HG03565 (cell line): Measurements from ENCODE around the gene SLC25A36.

Experiments
- ATAC-seq: cut with Tn5 transposase; IDR thresholded peaks from one replicate; pipeline ENCODE4 v1.9.1; 2021; ENCODE audit warnings: mild to moderate bottlenecking, moderate library complexity; ENCODE audit not compliant: unreplicated experiment

SLC25A36 gene, protein sequence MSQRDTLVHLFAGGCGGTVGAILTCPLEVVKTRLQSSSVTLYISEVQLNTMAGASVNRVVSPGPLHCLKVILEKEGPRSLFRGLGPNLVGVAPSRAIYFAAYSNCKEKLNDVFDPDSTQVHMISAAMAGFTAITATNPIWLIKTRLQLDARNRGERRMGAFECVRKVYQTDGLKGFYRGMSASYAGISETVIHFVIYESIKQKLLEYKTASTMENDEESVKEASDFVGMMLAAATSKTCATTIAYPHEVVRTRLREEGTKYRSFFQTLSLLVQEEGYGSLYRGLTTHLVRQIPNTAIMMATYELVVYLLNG

GRCh38 chr3:140941434-140942220 lies at the start of gene SLC25A36:
Gene SLC25A36, plus strand, starts transcription at chr3:140941836. Its CDS starts 219 bp downstream, at chr3:140942055.
- ATAC-seq, result peak; percentile 98

DNA sequence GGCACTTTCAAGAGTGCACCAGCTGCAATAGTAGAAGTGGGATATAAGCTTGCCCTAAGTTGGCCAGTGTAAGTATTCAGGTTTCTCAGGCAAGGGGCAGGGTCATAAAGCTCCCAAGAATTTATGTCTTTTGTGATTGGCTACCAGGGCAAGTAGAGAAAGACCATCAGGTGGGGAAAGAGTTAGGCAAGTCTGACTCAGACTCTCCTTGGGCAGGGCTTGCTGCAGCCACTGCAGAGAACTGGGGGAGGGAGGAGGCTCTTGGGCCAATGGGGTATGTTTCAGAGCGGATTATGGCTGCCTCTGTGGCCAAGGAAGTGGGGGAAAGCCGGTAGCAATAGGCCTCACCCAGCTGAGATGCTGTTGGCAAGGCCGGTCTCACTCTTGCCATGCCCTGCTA lies 44.6 kb upstream of the SLC25A36 start:
- ATAC-seq, result no peak

DNA sequence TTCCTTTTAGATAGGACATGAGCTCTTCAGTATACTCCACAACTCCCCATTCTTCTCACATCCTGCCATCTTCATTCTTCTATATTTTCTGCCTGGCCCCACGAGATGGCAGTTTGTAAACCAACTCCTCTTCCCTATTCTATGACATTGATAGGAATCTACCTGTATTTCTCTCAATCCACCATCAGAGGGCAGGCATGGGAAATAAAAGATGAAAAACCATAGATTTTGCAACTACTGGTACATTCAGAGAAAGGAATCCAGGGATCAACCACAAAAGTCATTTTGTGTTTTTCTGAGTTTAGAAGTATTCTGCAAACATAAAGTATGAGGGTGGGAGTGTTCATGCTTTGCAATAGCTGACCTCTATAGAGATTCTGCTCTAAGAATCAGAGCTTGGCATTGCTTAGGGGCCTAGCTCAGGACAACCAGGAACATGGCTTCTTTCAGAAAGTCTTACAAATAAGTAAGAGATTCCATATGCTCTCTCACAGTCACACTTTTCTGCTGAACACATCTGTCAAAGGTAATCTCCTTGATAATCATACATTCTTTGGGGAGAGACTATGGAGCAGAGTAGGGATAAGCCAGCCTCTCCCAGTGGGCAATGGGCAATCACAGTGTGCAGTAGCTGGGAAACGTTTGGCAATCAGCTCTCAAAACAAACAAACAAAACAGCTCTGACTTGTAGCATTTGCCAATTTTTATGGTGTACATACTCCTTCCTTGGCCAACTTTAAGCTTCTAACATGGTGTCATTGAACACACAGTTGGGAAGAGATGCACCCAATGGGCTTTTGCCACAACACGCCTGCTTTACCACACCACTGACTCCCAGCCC lies 43.1 kb upstream of the SLC25A36 start:
- ATAC-seq, result no peak

GRCh38 chr3:140899363-140899762 lies 42.3 kb upstream of the SLC25A36 start:
- ATAC-seq, result no peak

DNA sequence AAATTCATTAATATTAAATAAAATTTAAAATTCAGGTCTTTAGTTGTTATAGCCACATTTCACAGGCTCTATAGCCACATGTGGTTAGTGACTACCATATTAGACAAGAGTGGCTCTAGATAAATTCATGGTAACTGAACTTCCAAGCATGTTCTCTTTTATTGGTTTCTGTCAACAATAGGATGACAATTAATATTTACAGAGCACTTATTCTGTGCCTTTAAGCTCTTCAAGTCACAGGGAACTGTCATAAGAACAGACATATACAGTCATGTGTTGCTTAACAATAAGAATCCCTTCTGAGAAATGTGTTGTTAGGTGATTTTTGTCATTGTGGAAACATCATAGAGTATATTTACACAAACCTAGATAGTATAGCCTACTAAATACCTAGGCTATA lies 38.8 kb upstream of the SLC25A36 start:
- ATAC-seq, result no peak

DNA sequence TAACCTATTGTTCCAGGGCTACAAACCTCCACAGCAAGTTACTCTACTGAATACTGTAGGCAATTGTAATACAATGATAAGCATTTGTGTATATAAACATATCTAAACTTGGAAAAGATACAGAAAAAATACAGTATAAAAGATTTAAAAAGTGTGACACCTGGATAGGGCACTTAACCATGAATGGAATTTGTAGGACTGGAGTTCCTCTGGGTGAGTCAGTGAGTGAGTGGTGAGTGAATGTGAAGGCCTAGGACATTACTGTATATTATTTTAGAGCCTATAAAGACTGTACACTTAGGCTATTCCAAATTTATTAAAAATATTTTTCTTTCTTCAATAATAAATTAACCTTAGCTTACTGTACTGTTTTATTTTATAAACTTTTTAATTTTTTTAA lies 38.4 kb upstream of the SLC25A36 start:
- ATAC-seq, result no peak

- no peak for ATAC-seq
These were observed 37.1 kb upstream of the SLC25A36 start for GRCh38 chr3:140904521-140904920.

- no peak for ATAC-seq
These were observed 36.1 kb upstream of the SLC25A36 start for GRCh38 chr3:140905559-140905958.

DNA sequence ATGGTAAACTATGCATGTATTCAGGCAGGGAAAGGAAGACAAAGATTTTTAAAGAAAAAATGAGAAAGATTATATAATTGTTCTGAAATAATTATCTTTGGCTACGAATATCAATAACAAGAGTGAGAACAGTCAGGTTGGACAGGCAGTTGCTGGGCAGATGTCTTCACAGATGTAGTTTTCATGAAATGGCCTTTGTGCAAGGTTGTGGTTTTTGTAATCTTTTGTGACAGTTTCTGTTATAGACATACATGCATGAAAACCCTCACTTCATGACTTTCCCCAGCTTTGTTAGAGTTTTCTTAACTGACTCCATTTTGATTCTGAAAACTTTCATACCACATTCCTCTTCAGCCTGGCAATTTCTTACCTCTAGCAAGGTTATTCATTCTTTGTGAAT lies 34.9 kb upstream of the SLC25A36 start:
- ATAC-seq, result peak; percentile 51

- no peak for ATAC-seq
These were observed 30.8 kb upstream of the SLC25A36 start for GRCh38 chr3:140910860-140911259.

DNA sequence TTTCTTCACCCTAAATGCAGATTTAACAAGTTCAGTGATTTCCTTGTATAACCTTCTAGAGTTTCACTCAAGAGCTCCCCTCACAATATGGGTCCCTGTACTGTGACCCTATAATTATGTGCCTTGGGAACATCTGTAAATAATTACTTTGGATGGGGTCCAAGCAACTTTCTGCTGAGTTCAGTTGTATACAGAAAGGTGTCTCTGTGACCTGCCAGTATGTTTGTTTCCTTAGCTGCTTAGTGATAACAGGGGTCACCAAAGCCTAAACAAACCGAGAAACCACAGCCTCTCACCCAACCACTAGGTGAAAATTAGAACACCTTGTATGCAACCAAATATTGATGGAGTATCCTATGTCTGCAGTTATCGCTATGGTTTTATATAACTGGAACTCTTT lies 29.8 kb upstream of the SLC25A36 start:
- no peak for ATAC-seq

- ATAC-seq, result no peak
These were observed 27.9 kb upstream of the SLC25A36 start for GRCh38 chr3:140913728-140914127.

- no peak for ATAC-seq
These were observed 27.2 kb upstream of the SLC25A36 start for GRCh38 chr3:140914384-140914945.

GRCh38 chr3:140916603-140917002 lies 25.0 kb upstream of the SLC25A36 start:
- no peak for ATAC-seq

DNA sequence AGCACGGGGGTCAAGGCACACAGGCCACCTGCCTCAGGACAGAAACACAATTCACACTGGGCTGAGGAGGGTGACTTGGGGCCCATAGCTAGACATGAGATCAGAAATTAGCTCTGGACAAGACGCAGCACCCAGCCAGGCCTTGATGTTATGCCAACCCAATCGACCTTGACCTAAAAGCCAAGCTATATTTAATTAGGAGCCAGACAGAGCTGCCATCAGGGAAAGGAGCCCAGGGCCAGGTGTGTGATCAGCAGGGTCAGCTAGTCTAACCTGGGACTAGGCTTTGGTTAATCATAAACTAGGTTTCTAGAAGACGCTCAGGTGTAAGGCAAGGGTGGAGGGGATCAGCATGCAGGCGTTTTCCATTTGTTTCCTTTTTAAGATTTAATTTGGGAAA lies 23.9 kb upstream of the SLC25A36 start:
- no peak for ATAC-seq

DNA sequence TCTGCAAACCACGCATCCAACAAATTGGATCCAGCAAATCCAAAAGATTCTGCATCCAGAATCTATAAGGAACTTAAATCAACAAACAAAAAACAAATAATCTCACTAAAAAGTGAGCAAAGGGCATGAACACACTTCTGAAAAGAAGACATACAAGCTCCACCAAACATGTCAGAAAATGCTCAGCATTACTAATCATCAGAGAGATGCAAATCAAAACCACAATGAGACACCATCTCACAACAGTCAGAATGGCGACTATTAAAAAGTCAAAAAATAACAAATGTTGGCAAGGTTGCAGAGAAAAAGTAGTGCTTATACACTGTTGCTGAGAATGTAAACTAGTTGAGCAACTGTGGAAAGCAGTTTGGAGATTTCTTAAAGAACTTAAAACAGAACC lies 21.6 kb upstream of the SLC25A36 start:
- ATAC-seq, result no peak

DNA sequence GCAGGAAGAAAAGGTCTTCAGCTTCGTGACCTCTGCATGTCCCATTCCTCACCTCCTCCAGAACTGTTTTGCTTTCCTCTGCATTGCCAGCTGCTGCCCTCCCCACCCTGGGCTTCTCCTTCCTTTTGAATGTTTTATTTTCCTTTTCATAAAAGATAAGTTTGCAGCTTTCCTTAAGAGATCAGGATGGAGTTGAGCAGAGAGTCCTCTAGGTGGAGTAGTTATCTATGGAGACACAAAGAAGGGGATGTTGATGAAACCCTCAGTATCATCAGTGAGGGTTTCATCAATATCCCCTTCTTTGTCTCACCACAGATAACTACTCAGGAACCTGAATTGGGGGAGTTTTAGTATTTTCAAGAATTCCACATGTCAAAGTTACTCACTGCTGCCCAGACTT lies 19.0 kb upstream of the SLC25A36 start:
- ATAC-seq, result no peak

- ATAC-seq, result no peak
These were observed 17.4 kb upstream of the SLC25A36 start for GRCh38 chr3:140924097-140924873.

DNA sequence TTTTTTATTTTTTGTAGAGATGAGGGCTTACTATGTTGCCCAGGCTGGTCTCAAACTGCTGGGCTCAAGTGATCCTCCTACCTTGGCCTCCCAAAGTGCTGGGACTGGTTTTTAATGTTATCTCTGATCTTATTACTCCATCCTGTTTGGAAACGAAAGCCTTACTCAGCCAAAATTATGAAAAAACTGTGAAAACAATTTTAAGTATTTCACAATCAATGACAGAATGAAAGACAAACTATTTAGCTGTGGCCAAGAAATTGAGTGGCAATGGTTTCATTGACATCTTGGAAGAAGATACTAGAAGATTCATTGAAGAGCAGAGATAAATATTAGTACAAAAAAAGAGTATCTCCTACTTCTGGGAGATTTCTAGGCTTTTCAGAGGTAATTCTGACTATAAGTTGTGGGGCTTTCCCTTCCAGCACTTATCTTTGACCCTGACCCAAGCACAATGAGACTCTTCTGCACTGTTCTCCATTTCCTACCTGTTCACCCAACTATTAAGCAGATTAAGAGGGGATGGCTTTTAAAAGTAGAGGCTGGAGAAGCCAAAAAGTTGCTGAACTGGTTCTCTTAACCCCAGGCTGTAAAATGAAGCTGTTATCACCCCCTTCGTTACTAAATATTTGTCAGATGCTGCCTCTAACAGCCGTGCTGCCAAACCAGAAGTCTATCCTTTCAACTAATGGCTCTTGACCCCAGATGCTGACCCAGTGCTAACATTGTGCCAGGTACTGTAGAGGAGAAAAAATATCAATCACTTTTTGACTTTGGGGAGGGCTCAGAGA lies 14.2 kb upstream of the SLC25A36 start:
- no peak for ATAC-seq

GRCh38 chr3:140929446-140929845 lies 12.2 kb upstream of the SLC25A36 start:
- ATAC-seq, result no peak
